Neural cell (in vitro differentiated cells): Measurements from ENCODE around the gene MCAT. TPM values are rescaled to one million over a fixed set of nuclear protein-coding genes. Genes with fewer than 3 reads are reported as not detected.

ENCODE experiments used
- H2AFZ ChIP-seq: fragments of 200-600, 300-800 bp; sonication (generic), shearing (Covaris generic); 2 replicates; pipeline ENCODE4 v1.6.0; 2014; ENCODE audit warnings: low read depth, mild to moderate bottlenecking, antibody characterized with exemption, low read length, moderate library complexity
- H3F3A ChIP-seq: fragments of 200-600 bp; shearing (Covaris generic); 2 replicates; pipeline ENCODE4 v1.6.1; 2016; ENCODE audit warnings: mild to moderate bottlenecking, moderate library complexity, mixed read lengths, antibody characterized with exemption, low read length; ENCODE audit not compliant: insufficient read depth, poor library complexity, severe bottlenecking
- H3K27ac ChIP-seq: fragments of 200-600, 300-800 bp; sonication (generic), shearing (Covaris generic); 2 replicates; pipeline ENCODE4 v1.5.1; 2014; ENCODE audit warnings: mild to moderate bottlenecking, low read length, moderate library complexity
- H3K27me3 ChIP-seq: fragments of 300-800, 200-600 bp; sonication (generic), shearing (Covaris generic); 2 replicates; pipeline ENCODE4 v1.6.0; 2014; ENCODE audit warnings: mild to moderate bottlenecking, low read depth, low read length, moderate library complexity; ENCODE audit not compliant: insufficient read depth
- H3K36me3 ChIP-seq: fragments of 300-800, 200-600 bp; sonication (generic), shearing (Covaris generic); 2 replicates; pipeline ENCODE4 v1.5.1; 2014; ENCODE audit warnings: mild to moderate bottlenecking, antibody characterized with exemption, low read length, moderate library complexity; ENCODE audit not compliant: insufficient read depth
- H3K4me2 ChIP-seq: fragments of 300-800, 200-600 bp; sonication (generic), shearing (Covaris generic); 2 replicates; pipeline ENCODE4 v1.6.0; 2014; ENCODE audit warnings: mild to moderate bottlenecking, low read length
- H3K4me3 ChIP-seq: fragments of 300-800, 200-600 bp; sonication (generic), shearing (Covaris generic); 2 replicates; pipeline ENCODE4 v1.5.1; 2014; ENCODE audit warnings: mild to moderate bottlenecking, low read length, moderate library complexity
- H3K79me2 ChIP-seq: fragments of 200-600 bp; shearing (Covaris generic); replicated peaks from 2 replicates; pipeline ENCODE4 v1.6.0; 2014; ENCODE audit warnings: mild to moderate bottlenecking, low read length, moderate library complexity; ENCODE audit not compliant: insufficient read depth
- H3K9ac ChIP-seq: fragments of 300-800, 200-600 bp; sonication (generic), shearing (Covaris generic); 2 replicates; pipeline ENCODE4 v1.6.1; 2016; ENCODE audit warnings: mild to moderate bottlenecking, low read length, mixed read lengths
- H3K9me2 ChIP-seq: fragments of 200-600 bp; shearing (Covaris generic); 2 replicates; pipeline ENCODE4 v1.6.1; 2016; ENCODE audit warnings: mild to moderate bottlenecking, low read length, mixed read lengths; ENCODE audit not compliant: insufficient read depth
- H3K9me3 ChIP-seq: fragments of 200-600, 300-800 bp; sonication (generic), shearing (Covaris generic); 2 replicates; pipeline ENCODE4 v1.6.1; 2016; ENCODE audit warnings: mild to moderate bottlenecking, mixed run types, low read length, moderate library complexity, mixed read lengths
- H4K20me1 ChIP-seq: fragments of 200-600 bp; shearing (Covaris generic); 2 replicates; pipeline ENCODE4 v1.6.1; 2016; ENCODE audit warnings: mild to moderate bottlenecking, mixed run types; ENCODE audit not compliant: insufficient read depth
- EP300 ChIP-seq: fragments of 450-650 bp; conservative IDR thresholded peaks from 2 replicates; pipeline ENCODE4 v1.6.1; 2014; ENCODE audit warnings: antibody characterized with exemption, mild to moderate bottlenecking, moderate library complexity; ENCODE audit not compliant: poor library complexity, severe bottlenecking
- EZH2 ChIP-seq: fragments of 200-600, 300-800 bp; shearing (Covaris generic), sonication (generic); IDR thresholded peaks from 2 replicates; pipeline ENCODE4 v1.6.1; 2014; ENCODE audit warnings: antibody characterized with exemption, low read length, borderline replicate concordance, mild to moderate bottlenecking; ENCODE audit not compliant: insufficient read depth, poor library complexity, severe bottlenecking
- MXI1 ChIP-seq: fragments of 450-650 bp; conservative IDR thresholded peaks from 2 replicates; pipeline ENCODE4 v1.6.1; 2014; ENCODE audit warnings: antibody characterized with exemption, mild to moderate bottlenecking; ENCODE audit not compliant: poor library complexity, severe bottlenecking
- POLR2AphosphoS5 ChIP-seq: IDR thresholded peaks from 2 replicates; pipeline ENCODE4 v1.6.1; 2012
- RAD21 ChIP-seq: fragments of 450-650 bp; conservative IDR thresholded peaks from 2 replicates; pipeline ENCODE4 v1.6.1; 2014; ENCODE audit warnings: antibody characterized with exemption, mild to moderate bottlenecking, moderate library complexity
- REST ChIP-seq: IDR thresholded peaks from 2 replicates; pipeline ENCODE4 v1.6.1; 2012; ENCODE audit warnings: borderline replicate concordance
- SMC3 ChIP-seq: fragments of 450-650 bp; conservative IDR thresholded peaks from 2 replicates; pipeline ENCODE4 v1.6.1; 2014; ENCODE audit warnings: antibody characterized with exemption, mild to moderate bottlenecking, moderate library complexity; ENCODE audit not compliant: poor library complexity
- TAF1 ChIP-seq: IDR thresholded peaks from 2 replicates; pipeline ENCODE4 v1.6.1; 2012; ENCODE audit warnings: low read depth
- polyA plus RNA-seq: library from polyadenylated mRNA; depleted of rRNA; stranded (reverse); fragments of >200 nt; gene quantifications from 2 replicates; pipeline ENCODE4 v1.2.3, GENCODE V29; 2014
- TF ChIP-seq, protein P1 (sequence below): fragments of 450-650 bp; IDR thresholded peaks from 2 replicates; pipeline ENCODE4 v1.5.1; 2014; ENCODE audit warnings: antibody characterized with exemption, mild to moderate bottlenecking, moderate library complexity; ENCODE audit not compliant: poor library complexity, severe bottlenecking

The MCAT gene
- polyA plus RNA-seq, 1 donor from 2014 or later: 46.8 TPM

DNA sequence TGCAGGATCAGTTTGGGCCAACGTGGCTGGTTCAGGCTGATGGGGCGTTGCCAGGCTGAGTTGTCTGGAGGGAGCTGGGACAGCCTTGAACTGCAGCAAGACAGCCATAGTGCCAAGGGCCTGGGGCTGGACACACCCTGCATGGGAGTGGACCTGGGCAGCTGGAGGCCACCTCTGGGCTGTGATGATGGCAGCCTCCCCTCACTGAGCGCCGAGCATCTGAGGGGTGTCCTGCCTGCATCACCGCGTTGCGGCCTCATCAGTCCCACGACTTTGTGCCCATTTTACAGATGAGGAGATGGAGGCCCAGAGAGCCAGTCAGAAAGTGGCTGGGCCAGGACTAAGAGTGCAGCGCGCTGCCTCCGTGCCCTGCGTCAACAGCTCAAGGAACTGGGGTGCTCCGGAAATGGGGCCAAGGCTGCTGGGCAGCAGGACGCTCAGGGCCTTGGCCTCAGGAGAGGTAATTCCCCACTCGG is 7.6 kb upstream of the MCAT start:
- H3K79me2 ChIP-seq: no peaks in the 10 kb centered on the region
- H3K27me3 ChIP-seq: peaks cover 16% of the 10 kb centered on the region
- no peaks in the 10 kb centered on the region for H3K9me3 ChIP-seq
- H3K27ac ChIP-seq: no peak overlapping the region
- no peaks in the 10 kb centered on the region for H4K20me1 ChIP-seq
- H3K36me3 ChIP-seq: no peaks in the 10 kb centered on the region
- H3F3A ChIP-seq: no peaks in the 10 kb centered on the region
- no peak overlapping the region for H3K4me2 ChIP-seq
- no peak overlapping the region for H3K4me3 ChIP-seq
- no peak overlapping the region for H3K9ac ChIP-seq
- H3K9me2 ChIP-seq: no peaks in the 10 kb centered on the region
- no peak for TF ChIP-seq REST
- TF ChIP-seq MXI1: no peak
- TF ChIP-seq TAF1: no peak
- TF ChIP-seq EP300: no peak
- no peak for TF ChIP-seq POLR2AphosphoS5
- no peak for TF ChIP-seq EZH2
- no peak for TF ChIP-seq SMC3
- TF ChIP-seq, protein P1, sequence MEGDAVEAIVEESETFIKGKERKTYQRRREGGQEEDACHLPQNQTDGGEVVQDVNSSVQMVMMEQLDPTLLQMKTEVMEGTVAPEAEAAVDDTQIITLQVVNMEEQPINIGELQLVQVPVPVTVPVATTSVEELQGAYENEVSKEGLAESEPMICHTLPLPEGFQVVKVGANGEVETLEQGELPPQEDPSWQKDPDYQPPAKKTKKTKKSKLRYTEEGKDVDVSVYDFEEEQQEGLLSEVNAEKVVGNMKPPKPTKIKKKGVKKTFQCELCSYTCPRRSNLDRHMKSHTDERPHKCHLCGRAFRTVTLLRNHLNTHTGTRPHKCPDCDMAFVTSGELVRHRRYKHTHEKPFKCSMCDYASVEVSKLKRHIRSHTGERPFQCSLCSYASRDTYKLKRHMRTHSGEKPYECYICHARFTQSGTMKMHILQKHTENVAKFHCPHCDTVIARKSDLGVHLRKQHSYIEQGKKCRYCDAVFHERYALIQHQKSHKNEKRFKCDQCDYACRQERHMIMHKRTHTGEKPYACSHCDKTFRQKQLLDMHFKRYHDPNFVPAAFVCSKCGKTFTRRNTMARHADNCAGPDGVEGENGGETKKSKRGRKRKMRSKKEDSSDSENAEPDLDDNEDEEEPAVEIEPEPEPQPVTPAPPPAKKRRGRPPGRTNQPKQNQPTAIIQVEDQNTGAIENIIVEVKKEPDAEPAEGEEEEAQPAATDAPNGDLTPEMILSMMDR: no peak
- no peak for TF ChIP-seq RAD21
- no peak overlapping the region for H2AFZ ChIP-seq

DNA sequence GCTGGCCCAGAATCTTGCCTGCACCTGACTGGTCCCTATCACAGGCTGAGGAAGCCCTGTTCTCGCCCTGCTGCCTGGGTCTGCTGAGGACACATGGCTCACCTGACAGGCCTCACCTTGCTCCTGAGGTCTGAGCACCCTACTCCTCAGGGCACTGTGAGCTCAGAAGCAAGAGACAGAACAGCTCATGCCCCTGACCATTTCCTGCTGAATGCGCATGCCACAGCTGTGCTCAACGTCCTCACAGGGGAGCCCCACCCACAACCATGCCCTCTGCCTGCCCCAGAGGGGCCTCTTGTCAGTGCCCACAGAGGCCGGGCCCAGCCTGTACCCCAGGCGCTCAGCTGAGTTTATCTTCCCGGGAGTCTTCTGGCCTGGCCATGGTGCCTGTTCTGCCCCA is 5.4 kb upstream of the MCAT start:
- Histone ChIP-seq H3F3A (no peaks in the 10 kb centered on the region), H3K36me3 (no peaks in the 10 kb centered on the region), H3K27ac (no peak overlapping the region), H3K4me3 (no peak overlapping the region), H4K20me1 (no peaks in the 10 kb centered on the region), H3K9ac (no peak overlapping the region), H3K27me3 (peaks cover 16% of the 10 kb centered on the region), H3K4me2 (no peak overlapping the region), H3K79me2 (no peaks in the 10 kb centered on the region), H2AFZ (no peak overlapping the region), H3K9me2 (no peaks in the 10 kb centered on the region), H3K9me3 (no peaks in the 10 kb centered on the region)
- TF ChIP-seq EZH2: no peak
- no peak for TF ChIP-seq REST
- no peak for TF ChIP-seq RAD21
